ENCODE results near the gene APOL3.
A peak's percentile ranks its signal among the peaks of the same experiment; 100 is the strongest.
"Not testable (repeated sequence)": the region's sequence is repeated elsewhere in the genome, so short reads cannot be mapped to it uniquely, and the experiment has no call there.

Gene APOL3

GRCh38 chr22:36156515-36157419 lies 3.8 kb downstream of the APOL3 start:
- no peak overlapping the region for H3K4me3 ChIP-seq (ENCODE audit: low read length)
- no peak for TF ChIP-seq CTCF (IDR thresholded peaks at IDR 0.05; ENCODE audit: insufficient read depth, low read depth, low read length, missing control alignments)
- peak; percentile 60 for DNase-seq (ENCODE audit: low read depth)

GRCh38 chr22:36156119-36156514 lies 4.4 kb downstream of the APOL3 start:
- no peak for DNase-seq (ENCODE audit: low read depth)
- no peak overlapping the region for H3K4me3 ChIP-seq (ENCODE audit: low read length)
- TF ChIP-seq CTCF (IDR thresholded peaks at IDR 0.05; ENCODE audit: insufficient read depth, low read depth, low read length, missing control alignments) = no peak

GRCh38 chr22:36155702-36156101 lies 4.9 kb downstream of the APOL3 start:
- no peak for TF ChIP-seq CTCF (IDR thresholded peaks at IDR 0.05; ENCODE audit: insufficient read depth, low read depth, low read length, missing control alignments)
- no peak for DNase-seq (ENCODE audit: low read depth)
- H3K4me3 ChIP-seq (ENCODE audit: low read length) = no peak overlapping the region

GRCh38 chr22:36154423-36154945 lies 6.1 kb downstream of the APOL3 start:
- TF ChIP-seq CTCF (IDR thresholded peaks at IDR 0.05; ENCODE audit: insufficient read depth, low read depth, low read length, missing control alignments) = peak; percentile 20
- H3K4me3 ChIP-seq (ENCODE audit: low read length) = no peak overlapping the region
- peak; percentile 25 for DNase-seq (ENCODE audit: low read depth)

- DNase-seq (ENCODE audit: low read depth) = no peak
- TF ChIP-seq CTCF (IDR thresholded peaks at IDR 0.05; ENCODE audit: insufficient read depth, low read depth, low read length, missing control alignments) = no peak
- H3K4me3 ChIP-seq (ENCODE audit: low read length) = no peak overlapping the region
These were observed 6.8 kb downstream of the APOL3 start for GRCh38 chr22:36153501-36154422.

GRCh38 chr22:36152821-36153220 lies 7.7 kb downstream of the APOL3 start:
- not testable (repeated sequence) for H3K4me3 ChIP-seq (ENCODE audit: low read length); DNase-seq (ENCODE audit: low read depth)

GRCh38 chr22:36152088-36152487 lies 8.5 kb downstream of the APOL3 start:
- no peak for DNase-seq (ENCODE audit: low read depth)
- no peak overlapping the region for H3K4me3 ChIP-seq (ENCODE audit: low read length)
- no peak for TF ChIP-seq CTCF (IDR thresholded peaks at IDR 0.05; ENCODE audit: insufficient read depth, low read depth, low read length, missing control alignments)
